ENCODE measurements around the gene PHYKPL. TPM values are rescaled to one million over a fixed set of nuclear protein-coding genes. Genes with fewer than 3 reads are reported as not detected.

The PHYKPL gene
- total and polyA plus RNA-seq, 11 donors, result 21.3 to 56.2 (median 38.6) TPM

DNA sequence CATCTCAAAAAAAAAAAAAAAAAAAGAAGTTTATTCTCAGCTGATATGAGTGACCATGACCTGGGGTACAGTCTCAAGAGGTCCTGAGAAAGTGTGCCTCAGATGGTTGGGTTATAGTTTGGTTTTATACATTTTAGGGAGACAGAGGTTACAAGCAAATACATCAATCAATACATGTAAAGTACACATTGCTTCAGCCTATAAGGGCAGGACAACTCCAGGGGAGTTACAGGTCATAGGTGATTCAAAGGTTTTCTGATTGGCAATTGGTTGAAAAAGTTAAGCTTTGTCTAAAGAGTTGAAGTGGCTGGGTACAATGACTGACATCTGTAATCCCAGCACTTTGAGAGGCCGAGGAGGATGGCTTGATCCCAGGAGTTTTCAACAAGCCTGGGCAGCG lies 43.2 kb downstream of the PHYKPL start:
- TF ChIP-seq, protein P1, sequence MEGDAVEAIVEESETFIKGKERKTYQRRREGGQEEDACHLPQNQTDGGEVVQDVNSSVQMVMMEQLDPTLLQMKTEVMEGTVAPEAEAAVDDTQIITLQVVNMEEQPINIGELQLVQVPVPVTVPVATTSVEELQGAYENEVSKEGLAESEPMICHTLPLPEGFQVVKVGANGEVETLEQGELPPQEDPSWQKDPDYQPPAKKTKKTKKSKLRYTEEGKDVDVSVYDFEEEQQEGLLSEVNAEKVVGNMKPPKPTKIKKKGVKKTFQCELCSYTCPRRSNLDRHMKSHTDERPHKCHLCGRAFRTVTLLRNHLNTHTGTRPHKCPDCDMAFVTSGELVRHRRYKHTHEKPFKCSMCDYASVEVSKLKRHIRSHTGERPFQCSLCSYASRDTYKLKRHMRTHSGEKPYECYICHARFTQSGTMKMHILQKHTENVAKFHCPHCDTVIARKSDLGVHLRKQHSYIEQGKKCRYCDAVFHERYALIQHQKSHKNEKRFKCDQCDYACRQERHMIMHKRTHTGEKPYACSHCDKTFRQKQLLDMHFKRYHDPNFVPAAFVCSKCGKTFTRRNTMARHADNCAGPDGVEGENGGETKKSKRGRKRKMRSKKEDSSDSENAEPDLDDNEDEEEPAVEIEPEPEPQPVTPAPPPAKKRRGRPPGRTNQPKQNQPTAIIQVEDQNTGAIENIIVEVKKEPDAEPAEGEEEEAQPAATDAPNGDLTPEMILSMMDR (IDR thresholded peaks at IDR 0.05), result no peak
- TF ChIP-seq POLR2A (IDR thresholded peaks at IDR 0.05), result no peak
- no peaks in the 10 kb centered on the region for H3K9me3 ChIP-seq
- H3K27me3 ChIP-seq, result peaks cover 0 to 15% (median 0%) of the 10 kb centered on the region in 9 donors
- WGBS, 4 donors, result 39 to 73% (median 46%) methylated on average over 2 of the region's 2 CpGs
- H3K4me1 ChIP-seq, result peaks cover 0 to 8% (median 0%) of the 10 kb centered on the region in 12 donors
- H3K4me3 ChIP-seq, result no peak overlapping the region
- intact Hi-C loops (cut with DNase I), result no loop called here
- H3K36me3 ChIP-seq, result no peaks in the 10 kb centered on the region
- no peak overlapping the region for H3K27ac ChIP-seq
- DNase-seq (no peak), ATAC-seq (no peak)

DNA sequence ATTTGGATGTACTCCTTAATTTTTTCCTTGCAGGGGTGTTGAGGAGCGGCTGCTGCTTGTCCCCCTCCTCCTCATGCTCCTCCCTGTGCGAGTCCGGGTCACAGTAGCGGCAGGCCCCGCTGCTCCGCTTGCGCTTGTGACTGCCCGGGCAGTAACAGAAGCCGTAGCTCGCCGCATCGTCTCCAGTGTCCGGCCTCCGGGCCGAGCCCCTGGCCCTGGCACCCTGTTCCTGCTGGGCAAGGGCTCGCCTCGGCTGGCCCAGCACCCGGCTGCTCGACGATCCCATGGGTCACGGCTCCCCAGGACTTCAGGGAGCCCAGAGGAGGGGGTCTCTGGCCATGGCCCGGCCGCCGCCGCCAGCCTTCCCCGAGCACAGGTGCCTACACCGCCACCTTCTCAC lies 45.6 kb downstream of the PHYKPL start, which contains the start of gene GMCL2:
Gene GMCL2 (minus strand): TSS at position 358 of the 400 bp plus-strand sequence. CDS start 72 bp downstream, at position 286.
- TF ChIP-seq, protein P1 (IDR thresholded peaks at IDR 0.05), result no peak
- intact Hi-C loops (cut with DNase I), result no loop called here
- no peaks in the 10 kb centered on the region for H3K9me3 ChIP-seq
- H3K4me3 ChIP-seq, result peak within 1 kb of the TSS in 1 of 12 donors; percentile 32
- peaks cover 0 to 2% (median 0%) of the 10 kb centered on the region in 9 donors for H3K27me3 ChIP-seq
- DNase-seq, result no peak
- H3K27ac ChIP-seq, result no peak within 1 kb of the TSS
- 75 to 91% (median 89%) methylated on average over 27 of the region's 27 CpGs for WGBS, 4 donors
- H3K4me1 ChIP-seq, result no peaks in the 10 kb centered on the region
- no peaks in the 10 kb centered on the region for H3K36me3 ChIP-seq
- no peak for ATAC-seq

- Histone ChIP-seq H3K4me3 (no peak overlapping the region), H3K4me1 (no peaks in the 10 kb centered on the region), H3K36me3 (no peaks in the 10 kb centered on the region), H3K27me3 (no peaks in the 10 kb centered on the region), H3K9me3 (no peaks in the 10 kb centered on the region), H3K27ac (no peak overlapping the region)
- no peak for ATAC-seq
- TF ChIP-seq POLR2A (IDR thresholded peaks at IDR 0.05), result no peak
- TF ChIP-seq, protein P1 (IDR thresholded peaks at IDR 0.05), result no peak
- intact Hi-C loops (cut with DNase I), result no loop called here
- DNase-seq, result no peak
- 67 to 73% (median 71%) methylated on average over 6 of the region's 6 CpGs for WGBS, 4 donors
These were observed 46.2 kb downstream of the PHYKPL start for GRCh38 chr5:178186427-178186826.

DNA sequence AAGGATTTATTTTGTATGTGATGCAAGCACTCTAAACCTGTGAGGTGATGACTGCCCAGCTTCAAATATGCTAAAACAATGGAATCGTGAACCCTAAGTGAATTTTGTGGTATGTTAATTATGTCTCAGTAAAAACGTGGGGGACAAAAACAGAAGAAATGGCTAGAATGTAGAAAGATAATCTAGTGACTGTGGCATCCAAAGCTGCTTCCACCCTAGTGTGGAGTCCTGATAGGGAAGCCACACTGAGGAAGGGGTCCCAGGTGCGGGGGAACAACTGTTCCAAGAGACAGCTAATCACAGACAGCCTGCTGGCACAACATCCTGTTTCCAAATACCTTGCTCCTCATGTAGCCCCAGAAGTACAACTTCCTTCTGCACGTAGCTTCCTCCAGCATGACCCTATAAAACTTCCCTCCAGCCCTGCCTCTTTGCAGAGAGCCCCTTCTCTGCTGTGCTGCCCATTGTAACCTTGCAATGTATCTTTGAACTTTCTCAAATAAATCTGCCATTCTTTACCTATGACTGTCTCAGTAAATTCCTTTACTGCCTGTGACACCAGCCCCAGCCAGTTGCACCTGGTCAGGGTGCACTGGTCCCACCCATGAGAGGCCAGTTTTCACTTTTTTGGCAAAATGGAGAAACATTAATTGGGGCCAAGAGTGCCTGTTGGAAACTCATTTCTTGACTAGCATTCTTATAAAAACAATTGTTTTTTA lies 50.3 kb downstream of the PHYKPL start:
- H3K27me3 ChIP-seq, result peaks cover 0 to 7% (median 3%) of the 10 kb centered on the region in 9 donors
- ATAC-seq (no peak), DNase-seq (no peak)
- no peaks in the 10 kb centered on the region for H3K4me1 ChIP-seq
- no peak overlapping the region for H3K27ac ChIP-seq
- 35 to 49% (median 41%) methylated on average over 4 of the region's 4 CpGs for WGBS, 4 donors
- H3K36me3 ChIP-seq, result no peaks in the 10 kb centered on the region
- intact Hi-C loops (cut with DNase I), result no loop called here
- H3K9me3 ChIP-seq, result peaks cover 0 to 6% (median 0%) of the 10 kb centered on the region in 12 donors
- no peak overlapping the region for H3K4me3 ChIP-seq
- no peak for TF ChIP-seq POLR2A (IDR thresholded peaks at IDR 0.05)
- TF ChIP-seq, protein P1 (IDR thresholded peaks at IDR 0.05), result no peak
